ENCODE data around the gene SNCG.

- TF ChIP-seq CTCF (IDR thresholded peaks at IDR 0.05 in 2 of 3, conservative IDR thresholded peaks at IDR 0.05 in 1 of 3; ENCODE audit: borderline replicate concordance in 1 of 3, insufficient read depth in 1 of 3, low read depth in 2 of 3, low read length in 2 of 3) = no peak
- no peak for TF ChIP-seq POLR2AphosphoS5 (IDR thresholded peaks at IDR 0.05; ENCODE audit: low read depth, low read length)
- no peak for TF ChIP-seq RAD21 (IDR thresholded peaks at IDR 0.05; ENCODE audit: low read depth)
- TF ChIP-seq EZH2phosphoT487 (IDR thresholded peaks at IDR 0.05; ENCODE audit: borderline replicate concordance) = no peak
- TF ChIP-seq POLR2A (IDR thresholded peaks at IDR 0.05; ENCODE audit: borderline replicate concordance, extremely low read depth, insufficient read depth, insufficient read length) = no peak
- no peak for TF ChIP-seq EZH2 (IDR thresholded peaks at IDR 0.05)
- no peak for TF ChIP-seq SP1 (IDR thresholded peaks at IDR 0.05; ENCODE audit: low read depth)
- TF ChIP-seq JUND (IDR thresholded peaks at IDR 0.05) = no peak
- TF ChIP-seq ZFX (IDR thresholded peaks at IDR 0.05) = no peak
- no peak for TF ChIP-seq YY1 (IDR thresholded peaks at IDR 0.05; ENCODE audit: extremely low read depth, insufficient replicate concordance, low read depth, low read length)
- no peak for TF ChIP-seq CEBPB (IDR thresholded peaks at IDR 0.05; ENCODE audit: low read depth)
- TF ChIP-seq, protein P1, sequence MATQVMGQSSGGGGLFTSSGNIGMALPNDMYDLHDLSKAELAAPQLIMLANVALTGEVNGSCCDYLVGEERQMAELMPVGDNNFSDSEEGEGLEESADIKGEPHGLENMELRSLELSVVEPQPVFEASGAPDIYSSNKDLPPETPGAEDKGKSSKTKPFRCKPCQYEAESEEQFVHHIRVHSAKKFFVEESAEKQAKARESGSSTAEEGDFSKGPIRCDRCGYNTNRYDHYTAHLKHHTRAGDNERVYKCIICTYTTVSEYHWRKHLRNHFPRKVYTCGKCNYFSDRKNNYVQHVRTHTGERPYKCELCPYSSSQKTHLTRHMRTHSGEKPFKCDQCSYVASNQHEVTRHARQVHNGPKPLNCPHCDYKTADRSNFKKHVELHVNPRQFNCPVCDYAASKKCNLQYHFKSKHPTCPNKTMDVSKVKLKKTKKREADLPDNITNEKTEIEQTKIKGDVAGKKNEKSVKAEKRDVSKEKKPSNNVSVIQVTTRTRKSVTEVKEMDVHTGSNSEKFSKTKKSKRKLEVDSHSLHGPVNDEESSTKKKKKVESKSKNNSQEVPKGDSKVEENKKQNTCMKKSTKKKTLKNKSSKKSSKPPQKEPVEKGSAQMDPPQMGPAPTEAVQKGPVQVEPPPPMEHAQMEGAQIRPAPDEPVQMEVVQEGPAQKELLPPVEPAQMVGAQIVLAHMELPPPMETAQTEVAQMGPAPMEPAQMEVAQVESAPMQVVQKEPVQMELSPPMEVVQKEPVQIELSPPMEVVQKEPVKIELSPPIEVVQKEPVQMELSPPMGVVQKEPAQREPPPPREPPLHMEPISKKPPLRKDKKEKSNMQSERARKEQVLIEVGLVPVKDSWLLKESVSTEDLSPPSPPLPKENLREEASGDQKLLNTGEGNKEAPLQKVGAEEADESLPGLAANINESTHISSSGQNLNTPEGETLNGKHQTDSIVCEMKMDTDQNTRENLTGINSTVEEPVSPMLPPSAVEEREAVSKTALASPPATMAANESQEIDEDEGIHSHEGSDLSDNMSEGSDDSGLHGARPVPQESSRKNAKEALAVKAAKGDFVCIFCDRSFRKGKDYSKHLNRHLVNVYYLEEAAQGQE (IDR thresholded peaks at IDR 0.05; ENCODE audit: low read depth) = no peak
Observed at GRCh38 chr10:86937502-86938154, 20.8 kb upstream of the SNCG start.

All from HCT116 (cell line).